GM11168 (cell line): ENCODE results near the gene DRAM1.

Source experiments
- in situ Hi-C: fragments of 300-500 bp; cut with MboI; formaldehyde crosslinking; loops from one replicate; pipeline ENCODE4 v1.12.0; 2022; ENCODE audit warnings: low sequenced_read_pairs; ENCODE audit not compliant: unreplicated experiment

Gene DRAM1

DNA sequence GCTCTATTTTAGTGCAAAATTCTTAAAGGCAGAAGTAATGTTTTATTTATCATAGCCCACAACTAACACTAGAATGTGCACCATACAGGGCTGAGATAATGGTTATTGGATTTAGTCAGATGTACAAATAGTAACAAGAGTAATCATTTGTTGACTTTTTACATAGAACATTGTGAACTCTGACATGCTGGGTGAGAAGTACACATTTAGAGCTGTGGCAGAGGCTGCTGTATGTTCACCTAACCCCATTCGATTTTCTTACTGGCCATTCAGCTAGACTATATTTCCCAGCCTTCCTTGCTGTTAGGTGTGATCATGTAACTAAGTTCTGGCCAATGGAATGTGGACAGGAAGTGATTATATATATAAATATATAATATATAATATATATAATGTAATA lies 89.1 kb downstream of the DRAM1 start:
- in situ Hi-C loops = no loop called here

DNA sequence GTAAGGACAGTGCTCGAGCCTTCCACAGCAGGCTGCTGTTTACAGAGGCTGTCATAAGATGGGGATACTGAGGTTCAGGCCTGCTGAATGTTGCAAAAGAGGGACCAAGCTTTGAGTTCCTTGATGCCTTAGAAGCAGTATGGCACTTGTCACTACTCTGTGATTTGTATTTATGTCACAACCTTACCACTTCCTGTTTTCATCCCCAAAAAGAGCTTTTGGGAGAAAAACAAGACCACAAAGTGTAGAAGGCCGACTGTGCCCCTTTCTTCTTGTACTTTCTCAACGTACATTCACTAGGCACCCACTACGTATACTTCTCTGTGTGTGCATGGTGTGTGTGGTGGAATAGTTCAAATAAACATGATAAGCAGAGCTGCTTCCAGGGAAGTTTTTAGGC lies 90.1 kb downstream of the DRAM1 start:
- in situ Hi-C loops = no loop called here

DNA sequence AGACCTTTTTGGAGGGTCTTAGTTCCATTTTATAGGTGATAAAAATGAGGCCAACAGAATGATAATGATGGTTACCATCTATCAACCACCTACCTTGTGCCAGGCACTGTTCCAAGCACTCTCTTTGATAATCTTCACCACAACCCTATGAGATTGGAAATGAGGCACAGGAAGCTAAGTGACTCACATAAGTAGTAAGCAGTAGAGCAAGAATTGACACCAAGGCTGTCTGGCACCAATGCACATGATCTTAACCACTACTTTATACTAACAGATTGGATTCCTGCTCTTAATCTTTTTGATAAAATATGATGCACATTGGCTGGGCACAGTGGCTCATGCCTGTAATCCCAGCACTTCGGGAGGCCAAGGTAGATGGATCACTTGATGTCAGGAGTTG lies 91.4 kb downstream of the DRAM1 start:
- in situ Hi-C loops = no loop called here
